GM18520 (cell line): ENCODE results near the gene PCAT6.
"Not testable (repeated sequence)": the region's sequence is repeated elsewhere in the genome, so short reads cannot be mapped to it uniquely, and the experiment has no call there.

Experiments used
- ATAC-seq: cut with Tn5 transposase; IDR thresholded peaks from one replicate; pipeline ENCODE4 v1.9.1; 2021; ENCODE audit not compliant: unreplicated experiment

PCAT6 gene

DNA sequence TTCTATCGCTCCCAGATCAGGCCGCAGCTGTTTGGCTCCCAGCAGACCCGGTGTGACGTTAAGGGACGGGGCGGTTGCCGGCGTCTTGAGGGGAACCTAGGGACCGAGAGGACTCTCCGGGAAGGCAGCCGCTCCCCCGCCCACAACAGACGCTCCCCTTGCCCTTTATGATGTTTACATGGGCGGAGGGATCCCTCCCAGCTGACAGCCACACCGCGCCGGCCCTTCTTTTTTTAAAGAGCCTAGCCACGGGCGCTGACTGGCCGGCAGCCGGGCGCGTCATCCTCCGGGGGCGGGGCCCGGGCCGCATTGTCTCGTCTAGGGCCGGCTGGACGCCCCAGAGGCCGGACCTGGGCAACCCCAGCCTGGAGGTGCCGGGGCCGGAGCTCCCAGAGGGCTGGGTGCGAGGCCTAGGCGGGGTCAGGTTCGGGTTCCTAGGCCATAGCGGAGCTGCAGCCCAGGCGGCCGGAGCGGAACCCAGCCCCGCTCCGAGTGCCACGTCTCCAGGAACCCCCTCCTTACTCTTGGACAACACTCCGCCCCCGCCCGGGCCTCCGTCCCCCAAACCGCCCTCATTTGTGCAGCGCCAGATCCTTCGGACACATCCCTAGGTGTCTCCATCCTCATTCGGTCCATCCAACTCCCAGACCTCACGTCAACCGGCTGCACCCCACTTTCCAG, at the start of gene PCAT6:
TSS of gene PCAT6 (plus strand) at position 340 of the 681 bp plus-strand sequence.
- peak; percentile 63 for ATAC-seq

DNA sequence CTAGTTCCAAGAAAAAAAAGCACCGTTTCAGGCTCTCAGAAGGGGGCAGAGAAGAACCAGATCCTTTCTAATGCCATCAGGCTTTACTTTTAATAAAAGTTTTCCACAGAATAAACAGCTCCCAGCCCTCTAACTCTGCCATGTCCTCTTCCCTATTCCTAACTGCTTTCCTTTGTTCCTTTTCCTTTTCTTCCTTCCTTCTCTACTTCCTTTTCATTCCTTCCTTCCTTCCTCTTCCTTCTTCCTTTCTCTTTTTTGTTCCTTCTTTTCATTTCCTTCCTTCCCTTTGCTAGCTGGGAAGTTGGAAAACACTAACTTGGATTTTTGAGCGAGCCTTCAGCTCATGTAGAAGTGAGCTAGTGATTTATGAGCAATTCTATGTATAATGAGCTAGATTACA, 48.7 kb upstream of the PCAT6 start:
- no peak for ATAC-seq

DNA sequence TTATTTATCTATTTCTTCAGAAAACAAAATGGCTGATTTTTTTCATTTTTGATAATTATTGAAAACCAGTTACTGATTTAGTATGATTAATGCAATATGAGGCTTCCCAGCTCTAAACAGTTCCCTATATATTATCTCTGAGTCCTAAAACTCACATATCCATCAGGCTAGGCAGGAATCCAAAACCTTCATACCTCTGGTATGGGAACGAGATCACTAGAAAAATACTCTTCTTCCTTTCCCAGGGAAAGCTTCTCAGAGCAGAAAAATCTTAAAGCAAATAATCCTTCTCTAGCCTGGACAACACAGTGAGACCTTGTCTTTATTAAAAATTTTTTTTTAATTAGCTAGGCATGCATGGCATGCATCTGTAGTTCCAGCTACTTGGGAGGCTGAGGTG, 45.0 kb upstream of the PCAT6 start:
- ATAC-seq: no peak

DNA sequence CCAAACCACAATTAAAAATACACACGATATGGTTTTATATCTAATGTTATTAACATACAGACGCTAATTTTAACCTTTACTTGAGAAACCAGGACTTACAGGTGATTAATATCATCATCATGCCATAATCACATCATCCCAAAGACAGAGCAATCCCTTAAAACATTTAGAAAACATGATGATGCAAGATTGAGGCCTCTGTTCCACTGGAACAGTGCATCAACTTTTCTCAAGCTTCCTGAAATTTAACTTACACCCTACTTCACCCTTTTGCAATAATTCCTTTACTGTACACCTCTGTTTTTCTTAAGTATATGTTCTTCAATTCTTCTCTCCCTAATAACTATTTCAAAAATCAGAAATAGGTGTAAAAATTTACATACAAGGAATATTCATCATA, 40.6 kb upstream of the PCAT6 start:
- ATAC-seq: no peak

DNA sequence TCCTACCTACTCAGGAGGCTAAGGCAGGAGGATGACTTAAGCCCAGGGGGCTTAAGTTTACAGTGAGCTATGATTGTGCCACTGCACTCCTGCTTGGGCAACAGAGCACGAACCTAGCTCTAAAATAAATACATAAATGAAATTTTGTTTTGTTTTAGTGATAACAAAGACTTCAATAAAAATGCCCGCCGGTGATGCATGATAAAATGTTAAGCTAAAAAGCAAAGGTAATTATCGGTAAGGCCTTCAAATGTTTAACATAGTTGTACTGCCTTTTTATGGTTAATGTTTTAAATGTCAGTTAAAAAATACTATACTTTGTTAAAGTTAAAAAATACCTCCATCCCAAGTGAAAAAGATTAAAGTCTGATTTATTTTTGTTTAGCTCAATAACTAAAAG, 29.6 kb upstream of the PCAT6 start:
- ATAC-seq: no peak

DNA sequence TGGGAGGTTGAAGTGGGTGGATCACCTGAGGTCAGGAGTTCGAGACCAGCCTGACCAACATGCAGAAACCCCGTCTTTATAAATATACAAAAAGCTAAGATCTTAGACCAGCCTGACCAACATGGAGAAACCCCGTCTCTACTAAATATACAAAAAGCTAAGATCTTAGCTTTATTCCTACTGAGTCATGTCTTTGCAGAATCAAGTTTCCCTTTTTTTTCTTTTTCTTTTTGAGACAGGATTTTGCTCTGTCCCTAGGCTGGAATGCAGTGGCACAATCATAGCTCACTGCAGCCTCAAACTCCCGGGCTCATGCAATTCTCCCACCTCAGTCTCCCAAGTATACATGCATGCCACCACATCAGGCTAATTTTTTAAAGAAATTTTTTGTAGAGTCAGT, 23.9 kb upstream of the PCAT6 start:
- ATAC-seq: no peak

DNA sequence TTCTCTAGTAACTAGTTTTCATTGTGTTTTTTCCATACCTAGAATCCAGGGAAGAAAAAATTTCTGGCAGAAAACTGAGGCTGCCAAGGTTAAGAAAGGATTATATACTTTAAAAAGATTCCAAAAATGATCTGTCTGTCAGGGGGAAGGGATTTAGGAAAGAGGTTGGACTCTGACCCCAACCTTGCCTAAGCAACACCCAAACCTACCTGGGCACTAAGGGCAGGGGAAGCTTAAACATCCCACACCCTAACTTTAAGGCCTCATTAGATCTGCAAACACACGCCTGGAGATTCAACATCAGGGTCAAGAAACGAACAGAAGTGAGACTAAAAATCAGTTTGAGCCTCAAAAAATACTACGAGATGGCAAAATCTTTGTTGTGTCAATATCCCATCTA, 22.0 kb upstream of the PCAT6 start:
- no peak for ATAC-seq

DNA sequence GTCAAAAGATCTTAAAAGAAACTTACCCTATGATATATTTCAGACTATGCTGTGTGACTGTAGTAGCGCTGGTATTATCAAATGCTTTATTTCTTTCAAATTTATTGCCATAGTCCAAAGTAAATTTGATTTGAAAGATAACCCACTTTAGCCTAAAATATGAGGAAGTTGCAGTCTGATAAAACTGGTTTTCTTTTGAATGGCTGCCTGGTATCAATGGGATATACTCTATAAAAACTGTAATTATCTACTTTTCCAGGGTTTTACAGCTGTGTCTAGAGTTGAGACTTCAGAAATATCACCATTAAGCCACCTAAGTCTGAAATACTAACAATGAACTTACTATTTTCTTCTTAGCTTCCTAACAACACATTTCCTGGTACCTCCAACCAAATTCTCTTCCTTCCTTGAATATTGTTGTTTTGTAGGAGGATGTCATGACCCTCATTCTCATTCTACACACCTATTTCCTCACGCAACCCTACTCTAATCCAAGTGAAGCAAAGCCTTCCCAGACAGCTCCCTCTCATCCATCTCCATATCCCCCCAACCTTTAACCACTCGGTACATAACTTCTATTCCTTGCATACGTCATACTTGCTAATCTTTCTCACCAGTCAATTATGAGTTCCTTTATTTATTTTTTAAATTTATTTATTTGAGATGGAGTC, 19.5 kb upstream of the PCAT6 start:
- no peak for ATAC-seq

DNA sequence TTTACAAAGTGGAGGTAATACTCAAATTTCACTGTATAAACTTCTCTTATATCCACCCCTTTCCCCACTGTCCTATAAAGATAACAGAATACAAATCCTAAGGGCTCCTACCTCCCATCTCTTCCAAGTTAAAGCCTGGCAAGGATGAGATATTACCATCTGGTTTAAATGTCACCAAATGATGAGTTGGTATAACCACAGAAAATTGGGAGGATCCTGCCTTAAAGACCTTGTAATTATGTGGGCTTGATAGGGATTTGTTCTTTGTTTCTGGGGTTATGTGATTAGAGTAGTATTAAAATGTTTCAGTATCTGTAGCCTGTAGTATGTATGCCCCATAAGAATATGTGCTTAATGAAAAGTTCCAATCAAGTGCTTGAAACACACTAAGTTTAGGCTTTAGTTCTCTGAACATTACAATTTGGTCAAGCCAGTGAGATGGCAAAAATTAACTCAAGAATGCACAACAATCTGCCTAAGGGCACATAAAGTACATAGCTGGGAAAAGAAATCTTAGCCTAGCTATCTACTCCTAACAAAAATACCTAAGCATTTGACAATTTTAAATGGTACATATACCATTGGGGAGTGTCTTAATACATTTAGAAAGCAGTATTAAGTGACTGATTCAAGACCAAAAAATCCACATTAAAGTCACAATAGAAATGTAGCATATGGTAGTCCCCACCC, 16.6 kb upstream of the PCAT6 start:
- ATAC-seq: no peak

DNA sequence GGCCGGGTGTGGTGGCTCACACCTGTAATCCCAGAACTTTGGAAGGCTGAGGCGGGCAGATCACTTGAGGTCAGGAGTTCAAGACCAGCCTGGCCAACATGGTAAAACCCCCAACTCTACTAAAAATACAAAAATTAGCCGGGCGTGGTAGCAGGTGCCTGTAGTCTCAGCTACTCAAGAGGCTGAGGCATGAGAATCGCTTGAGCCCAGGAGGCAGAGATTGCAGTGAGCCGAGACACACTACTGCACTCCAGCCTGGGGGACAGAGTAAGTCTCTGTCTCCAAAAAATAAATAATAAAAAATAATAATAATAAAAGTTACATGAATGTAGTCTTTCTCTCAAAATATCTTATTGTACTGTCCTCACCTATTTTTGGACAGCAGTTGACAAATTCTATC, 15.8 kb upstream of the PCAT6 start:
- ATAC-seq: not testable (repeated sequence)

DNA sequence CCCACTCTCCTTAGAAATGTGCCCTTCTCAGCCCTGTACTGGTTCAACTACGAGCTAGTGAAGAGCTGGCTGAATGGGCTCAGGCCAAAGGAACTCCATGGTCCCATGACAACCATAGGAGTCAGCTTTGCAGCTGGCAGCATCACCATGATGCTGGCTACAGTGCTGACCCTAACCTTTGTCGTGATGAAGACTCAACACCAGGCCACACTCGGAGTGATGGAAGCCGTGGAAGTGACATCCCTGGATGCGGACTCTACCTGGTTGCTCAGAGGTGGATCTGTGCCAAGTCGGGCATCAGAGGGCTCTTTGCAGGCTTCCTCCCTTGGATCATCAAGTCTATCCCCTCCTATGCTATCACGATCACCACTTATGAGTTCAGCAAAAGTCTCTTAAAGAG, 14.1 kb upstream of the PCAT6 start:
- no peak for ATAC-seq

DNA sequence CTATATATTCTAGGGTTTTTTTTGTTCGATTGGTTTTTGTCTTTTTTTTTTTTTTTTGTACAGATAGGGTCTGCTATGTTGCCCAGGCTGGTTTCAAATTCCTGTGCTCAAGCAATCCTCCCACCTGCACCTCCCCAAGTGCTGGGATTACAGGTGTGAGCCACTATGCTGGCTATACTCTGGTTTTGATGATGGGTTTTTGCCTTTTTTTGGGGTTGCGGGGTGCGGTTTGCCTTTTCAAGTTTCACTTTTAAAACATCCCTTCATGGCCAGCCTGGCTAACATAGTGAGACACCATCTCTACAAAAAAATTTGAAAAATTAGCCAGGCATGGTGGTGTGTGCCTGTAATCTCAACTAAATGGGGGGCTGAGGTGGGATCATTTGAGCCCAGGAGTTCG, 12.5 kb upstream of the PCAT6 start:
- ATAC-seq: no peak

DNA sequence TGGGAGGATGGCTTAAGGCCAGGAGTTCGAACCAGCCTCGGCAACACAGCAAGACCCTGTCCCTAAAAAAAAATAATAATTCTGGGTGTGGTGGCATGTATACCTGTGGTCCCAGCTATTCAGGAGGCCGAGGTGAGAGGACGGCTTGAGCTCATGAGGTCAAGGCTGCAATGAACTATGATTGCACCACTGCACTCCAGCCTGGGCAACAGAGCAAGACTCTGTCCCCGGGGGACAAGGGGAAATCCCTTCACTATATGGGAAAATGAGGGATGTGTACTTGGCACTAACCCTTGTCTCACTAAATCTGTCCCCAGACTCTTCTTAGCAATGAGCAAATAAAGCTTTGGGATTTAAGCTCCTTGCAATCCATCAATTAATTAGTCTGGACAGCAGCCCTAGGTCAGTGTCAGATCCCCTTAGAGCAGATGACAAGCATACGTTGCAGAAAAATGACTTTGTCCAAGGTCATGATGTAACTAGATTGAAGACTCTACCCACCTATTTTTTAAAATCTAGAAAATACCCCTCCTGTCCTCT, 11.9 kb upstream of the PCAT6 start:
- ATAC-seq: no peak

DNA sequence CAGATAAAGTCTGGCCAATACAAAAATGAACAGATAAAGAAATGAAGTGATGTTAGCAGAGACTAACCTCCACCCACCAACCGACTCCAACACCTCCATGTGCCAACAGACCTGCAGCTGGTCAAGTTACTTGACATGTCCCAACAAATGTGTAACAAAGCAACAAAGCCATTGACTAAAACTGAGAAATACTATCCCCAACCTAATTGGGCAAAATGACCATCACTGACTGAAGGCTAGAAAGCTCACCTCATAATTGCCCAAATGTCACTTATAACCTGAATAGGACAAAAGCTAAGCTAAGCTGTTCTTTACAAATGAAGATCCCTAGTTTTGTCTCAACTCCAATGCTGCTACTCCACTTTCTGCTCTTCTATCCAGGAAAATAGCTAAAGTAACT, 10.0 kb upstream of the PCAT6 start:
- no peak for ATAC-seq

DNA sequence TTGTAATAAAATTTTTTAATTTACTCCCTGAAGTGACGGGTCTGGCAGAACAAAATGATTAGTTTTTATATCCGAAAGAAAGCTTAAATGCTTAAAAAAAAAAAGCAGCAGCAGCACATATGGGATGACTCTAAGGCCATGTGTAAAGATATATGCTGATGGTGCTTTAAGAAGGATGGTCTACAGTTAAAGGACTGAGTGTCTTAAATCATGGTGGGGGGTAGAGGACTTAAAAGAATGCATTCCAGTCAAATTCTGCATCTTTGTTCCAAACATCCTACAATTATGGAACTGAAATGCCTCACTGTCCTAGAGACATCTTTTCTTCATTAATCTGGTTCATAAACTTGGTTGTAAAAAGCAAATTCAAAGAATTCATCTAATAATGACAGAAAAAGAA, 9.6 kb upstream of the PCAT6 start:
- no peak for ATAC-seq

DNA sequence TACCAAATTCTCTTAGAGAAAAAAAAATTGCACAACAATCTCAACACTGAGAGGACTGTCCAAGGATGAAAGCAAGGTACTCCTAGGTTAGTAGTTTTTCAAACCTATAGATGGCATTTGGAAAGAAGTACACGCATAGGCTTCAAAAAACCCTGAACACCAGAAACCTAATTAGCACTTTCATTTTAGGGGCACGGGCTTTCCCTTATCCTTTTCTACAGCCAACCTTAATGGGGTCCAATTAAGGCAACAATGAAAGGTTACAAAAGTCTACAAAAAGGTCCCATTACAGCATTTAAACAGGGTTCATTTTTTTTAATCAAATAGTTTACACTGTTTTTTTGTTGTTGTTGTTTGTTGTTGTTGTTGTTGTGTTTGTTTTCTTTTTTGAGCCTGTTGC, 8.7 kb upstream of the PCAT6 start:
- ATAC-seq: no peak

DNA sequence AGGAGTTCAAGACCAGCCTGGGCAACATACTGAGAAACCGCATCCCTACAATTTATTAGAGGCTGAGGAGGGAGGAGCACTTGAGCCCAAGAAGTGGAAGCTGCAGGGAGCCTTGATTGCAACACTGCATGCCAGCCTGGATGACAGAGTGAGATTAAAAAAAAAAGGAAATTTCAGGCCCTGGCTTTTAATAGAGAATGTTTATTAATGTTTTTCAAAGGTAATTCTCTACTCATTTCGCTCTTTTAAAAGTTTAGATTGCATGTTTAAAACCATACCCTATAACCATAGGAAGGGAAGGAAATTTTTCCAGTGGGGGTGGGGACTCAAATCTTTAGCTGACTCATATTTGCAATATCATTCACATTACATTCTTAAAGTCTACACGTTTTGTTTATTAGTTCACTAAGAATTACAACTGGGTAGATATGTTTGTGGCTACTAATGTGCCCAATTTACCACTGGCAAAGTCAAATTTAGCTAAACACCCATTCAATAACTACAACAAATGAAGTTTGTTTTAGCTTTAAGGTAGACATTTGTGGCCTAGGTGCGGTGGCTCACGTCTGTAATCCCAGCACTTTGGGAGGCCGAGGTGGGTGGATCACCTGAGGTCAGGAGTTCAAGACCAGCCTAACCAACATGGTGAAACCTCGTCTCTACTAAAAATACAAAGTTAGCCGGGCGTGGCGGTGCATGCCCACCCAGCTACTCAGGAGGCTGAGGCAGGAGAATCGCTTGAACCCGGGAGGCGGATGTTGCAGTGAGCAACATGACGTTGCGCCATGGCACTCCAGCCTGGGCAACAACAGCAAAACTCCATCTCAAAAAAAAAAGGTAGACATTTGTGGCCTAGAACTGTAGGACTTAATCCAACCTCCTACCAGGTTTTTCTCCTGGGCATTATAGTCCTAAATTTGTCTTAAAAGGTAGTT, 7.5 kb upstream of the PCAT6 start:
- ATAC-seq: no peak

DNA sequence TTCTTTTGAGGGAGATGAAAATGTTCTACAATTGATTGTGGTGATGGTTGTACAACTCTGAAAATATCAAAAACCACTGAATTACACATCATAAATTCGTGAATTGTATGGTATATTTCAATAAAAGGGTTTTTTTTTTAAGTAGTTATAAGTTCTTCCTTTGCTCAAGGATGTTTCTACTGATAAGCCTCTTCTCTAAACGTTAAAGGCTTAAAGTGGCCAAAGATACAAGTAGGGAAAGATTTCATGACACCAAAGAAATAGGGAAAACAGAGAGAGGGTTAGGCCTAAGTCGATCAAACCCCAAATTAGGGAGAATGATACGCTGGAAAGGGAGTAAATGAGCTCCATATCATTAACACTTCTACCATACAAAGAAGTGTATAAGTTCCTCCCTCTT, 6.6 kb upstream of the PCAT6 start:
- ATAC-seq: no peak

DNA sequence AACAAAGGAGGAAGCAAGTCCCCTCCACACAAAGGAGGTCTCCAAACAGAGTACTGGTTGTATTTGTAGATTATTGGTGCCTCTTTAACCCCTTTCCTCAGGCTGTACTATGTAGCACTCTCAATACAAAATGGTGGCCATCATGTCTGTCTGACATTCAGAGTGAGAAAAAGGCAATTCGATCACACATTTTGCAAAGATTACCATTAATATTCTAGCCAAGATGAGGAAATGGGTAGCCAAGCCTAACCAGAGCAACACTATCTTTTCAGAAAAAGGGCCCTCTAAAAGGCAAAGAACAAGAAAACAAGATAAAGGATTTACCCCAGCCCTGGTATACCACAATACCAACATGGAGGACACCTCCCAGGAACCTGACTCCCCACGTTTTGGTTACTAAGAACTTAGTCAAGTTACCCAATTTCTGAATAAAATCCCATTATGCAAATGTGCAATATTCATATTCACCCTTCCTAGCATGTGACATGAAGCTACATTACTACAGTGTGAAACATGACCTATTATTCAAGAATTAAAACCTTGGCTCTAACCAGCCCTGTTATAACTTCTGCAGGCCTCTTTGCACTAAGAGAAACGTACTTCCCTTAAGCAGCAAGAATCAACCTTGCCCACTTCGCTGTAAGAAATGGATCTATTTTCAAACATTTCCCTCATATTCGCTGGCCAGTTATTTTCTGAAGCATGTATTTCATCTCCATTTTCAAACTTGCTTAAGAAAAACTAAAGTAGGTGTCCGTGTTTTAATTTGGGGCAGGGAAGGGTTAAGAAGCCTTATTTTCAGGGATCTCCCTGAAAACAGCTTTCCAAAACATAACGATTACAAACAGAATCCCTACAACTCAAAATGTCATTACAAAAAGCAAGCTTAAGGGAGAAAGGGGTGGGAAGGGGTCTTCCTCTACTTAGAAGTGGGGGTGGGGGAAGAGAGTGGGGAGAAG, 4.6 kb upstream of the PCAT6 start:
- no peak for ATAC-seq
